ENCODE results near the gene TWF2. TPM values are rescaled to one million over a fixed set of nuclear protein-coding genes. Genes with fewer than 3 reads are reported as not detected.

The TWF2 gene
- total and polyA plus RNA-seq, 2 of the 13 experiments (the other 11 are each of a cell fraction or from before 2014, with no cell fraction given), result 45.5 to 108 TPM

DNA sequence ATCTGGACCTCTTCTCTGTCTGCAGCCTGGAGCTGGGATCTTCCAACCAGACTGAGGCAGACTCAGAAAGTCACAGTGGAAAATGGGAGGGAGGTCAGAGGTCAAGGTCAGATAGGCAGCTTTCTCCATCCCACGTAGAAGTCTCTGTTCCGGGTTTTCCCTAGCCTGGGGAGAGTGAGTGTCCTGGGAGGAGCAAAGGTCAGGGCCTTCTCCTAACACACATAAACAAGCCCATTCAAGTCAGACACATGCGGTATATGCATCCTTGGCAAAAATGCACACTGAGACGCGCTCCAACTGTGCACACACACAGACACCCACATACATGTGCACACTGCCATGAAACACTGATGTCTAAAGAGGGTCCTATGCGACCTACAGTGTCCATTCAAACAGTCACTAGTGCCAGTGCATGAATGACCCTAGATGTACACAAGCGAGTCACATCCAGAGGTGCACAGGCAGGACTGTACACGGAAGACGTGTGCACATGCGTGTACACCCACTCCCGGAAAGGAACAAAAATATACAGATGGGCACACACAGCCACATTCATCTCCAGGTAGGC, 681 bp downstream of the TWF2 start (continued):
- TF ChIP-seq ARNT2 (CRISPR knock-in tag; IDR thresholded peaks at IDR 0.05; ENCODE audit: low read depth) (0 out of 2 replicates have a peak, but pooled peaks have one; percentile 42), ATF4 (CRISPR knock-in tag; IDR thresholded peaks at IDR 0.05) (peak in 1 of 2 experiments; percentile 50; a peak in 2 of 4 replicates), ZNF230 (CRISPR knock-in tag; IDR thresholded peaks at IDR 0.05) (peak; percentile 13; the same call in 1 of the 2 replicates), SNAI1 (CRISPR knock-in tag; IDR thresholded peaks at IDR 0.05; ENCODE audit: borderline replicate concordance) (no peak), GFI1 (CRISPR knock-in tag; IDR thresholded peaks at IDR 0.05; ENCODE audit: borderline replicate concordance) (no peak), HOXD1 (CRISPR knock-in tag; IDR thresholded peaks at IDR 0.05) (0 out of 2 replicates have a peak, but pooled peaks have one; percentile 17), FOXP1 (IDR thresholded peaks at IDR 0.05) (no peak), FOXP1 (CRISPR knock-in tag; IDR thresholded peaks at IDR 0.05) (peak; percentile 69), PAF1 (CRISPR knock-in tag; IDR thresholded peaks at IDR 0.05) (peak; percentile 98), ZBTB4 (CRISPR knock-in tag; IDR thresholded peaks at IDR 0.05; ENCODE audit: borderline replicate concordance) (no peak), ZC3H4 (CRISPR knock-in tag; IDR thresholded peaks at IDR 0.05; ENCODE audit: borderline replicate concordance) (no peak), NPAS2 (CRISPR knock-in tag; IDR thresholded peaks at IDR 0.05; ENCODE audit: borderline replicate concordance) (no peak), BCL3 (CRISPR knock-in tag; IDR thresholded peaks at IDR 0.05) (no peak; the same call in 1 of the 2 replicates), E2F1 (CRISPR knock-in tag; IDR thresholded peaks at IDR 0.05) (no peak)
- TF ChIP-seq, protein P1, sequence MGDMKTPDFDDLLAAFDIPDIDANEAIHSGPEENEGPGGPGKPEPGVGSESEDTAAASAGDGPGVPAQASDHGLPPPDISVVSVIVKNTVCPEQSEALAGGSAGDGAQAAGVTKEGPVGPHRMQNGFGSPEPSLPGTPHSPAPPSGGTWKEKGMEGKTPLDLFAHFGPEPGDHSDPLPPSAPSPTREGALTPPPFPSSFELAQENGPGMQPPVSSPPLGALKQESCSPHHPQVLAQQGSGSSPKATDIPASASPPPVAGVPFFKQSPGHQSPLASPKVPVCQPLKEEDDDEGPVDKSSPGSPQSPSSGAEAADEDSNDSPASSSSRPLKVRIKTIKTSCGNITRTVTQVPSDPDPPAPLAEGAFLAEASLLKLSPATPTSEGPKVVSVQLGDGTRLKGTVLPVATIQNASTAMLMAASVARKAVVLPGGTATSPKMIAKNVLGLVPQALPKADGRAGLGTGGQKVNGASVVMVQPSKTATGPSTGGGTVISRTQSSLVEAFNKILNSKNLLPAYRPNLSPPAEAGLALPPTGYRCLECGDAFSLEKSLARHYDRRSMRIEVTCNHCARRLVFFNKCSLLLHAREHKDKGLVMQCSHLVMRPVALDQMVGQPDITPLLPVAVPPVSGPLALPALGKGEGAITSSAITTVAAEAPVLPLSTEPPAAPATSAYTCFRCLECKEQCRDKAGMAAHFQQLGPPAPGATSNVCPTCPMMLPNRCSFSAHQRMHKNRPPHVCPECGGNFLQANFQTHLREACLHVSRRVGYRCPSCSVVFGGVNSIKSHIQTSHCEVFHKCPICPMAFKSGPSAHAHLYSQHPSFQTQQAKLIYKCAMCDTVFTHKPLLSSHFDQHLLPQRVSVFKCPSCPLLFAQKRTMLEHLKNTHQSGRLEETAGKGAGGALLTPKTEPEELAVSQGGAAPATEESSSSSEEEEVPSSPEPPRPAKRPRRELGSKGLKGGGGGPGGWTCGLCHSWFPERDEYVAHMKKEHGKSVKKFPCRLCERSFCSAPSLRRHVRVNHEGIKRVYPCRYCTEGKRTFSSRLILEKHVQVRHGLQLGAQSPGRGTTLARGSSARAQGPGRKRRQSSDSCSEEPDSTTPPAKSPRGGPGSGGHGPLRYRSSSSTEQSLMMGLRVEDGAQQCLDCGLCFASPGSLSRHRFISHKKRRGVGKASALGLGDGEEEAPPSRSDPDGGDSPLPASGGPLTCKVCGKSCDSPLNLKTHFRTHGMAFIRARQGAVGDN (CRISPR knock-in tag; IDR thresholded peaks at IDR 0.05), result no peak; the same call in 1 of the 2 replicates
